H1 (cell line): ENCODE data around the gene ALG11. TPM values are rescaled to one million over a fixed set of nuclear protein-coding genes. Genes with fewer than 3 reads are reported as not detected.

Experiments used
- CTCF ChIA-PET: fragments of 300-600 bp; sonication (Branson Sonifier 250); formaldehyde crosslinking; loops from one replicate; lab custom pipeline; 2021; ENCODE audit not compliant: partially characterized antibody; lab: Charles Lee
- POLR2A ChIA-PET: fragments of 300-600 bp; sonication (Branson Sonifier 250); formaldehyde crosslinking; loops from one replicate; lab custom pipeline; 2021; ENCODE audit warnings: inconsistent platforms; ENCODE audit not compliant: partially characterized antibody; lab: Charles Lee
- DNase-seq, 2 experiments: peaks; one replicate each; pipeline versions ENCODE4 v3.0.0 to v3.0.0-alpha.2; 2010 to 2022; ENCODE audit warnings: low spot score in 2 of 2, low read depth in 1 of 2, mixed read lengths in 1 of 2
- FAIRE-seq: peaks from 2 replicates; lab custom pipeline; 2011; peaks lifted over from hg19 to GRCh38; lab: Jason Lieb, UNC
- H2AFZ ChIP-seq: 2 replicates; pipeline ENCODE4 v1.8.1; 2012; ENCODE audit warnings: low read length, inconsistent platforms
- H2AK5ac ChIP-seq: 2 replicates; pipeline ENCODE4 v1.6.1; 2013; ENCODE audit warnings: low read depth, low read length
- H2BK120ac ChIP-seq: replicated peaks from 2 replicates; pipeline ENCODE3; 2013; ENCODE audit warnings: low read depth, low read length, inconsistent platforms
- H2BK12ac ChIP-seq: 2 replicates; pipeline ENCODE4 v1.6.1; 2013; ENCODE audit warnings: low read depth, low read length
- H2BK15ac ChIP-seq: 2 replicates; pipeline ENCODE4 v1.6.1; 2013; ENCODE audit warnings: low read length
- H2BK20ac ChIP-seq: 2 replicates; pipeline ENCODE4 v1.6.1; 2013; ENCODE audit warnings: low read length
- H2BK5ac ChIP-seq: 2 replicates; pipeline ENCODE4 v1.6.1; 2013; ENCODE audit warnings: low read depth, low read length
- H3K14ac ChIP-seq: 2 replicates; pipeline ENCODE4 v1.6.1; 2013; ENCODE audit warnings: inconsistent platforms; ENCODE audit not compliant: insufficient read length
- H3K18ac ChIP-seq: 2 replicates; pipeline ENCODE4 v1.6.1; 2013; ENCODE audit warnings: low read length; ENCODE audit errors: extremely low read depth
- H3K23ac ChIP-seq: 2 replicates; pipeline ENCODE4 v1.6.1; 2013; ENCODE audit warnings: inconsistent platforms; ENCODE audit not compliant: insufficient read length
- H3K23me2 ChIP-seq: 2 replicates; pipeline ENCODE4 v1.6.1; 2013; ENCODE audit warnings: low read depth, low read length
- H3K27ac ChIP-seq: 2 replicates; pipeline ENCODE4 v1.6.1; 2011; ENCODE audit warnings: low read depth, low read length, inconsistent platforms
- H3K27me3 ChIP-seq, 4 experiments: replicated peaks in 1 of 4; 1 replicate in 1 of 4; 2 replicates in 3 of 4; pipeline versions ENCODE4 v1.6.1 to v1.8.1; 2011 to 2013; ENCODE audit warnings: low read length in 3 of 4, mild to moderate bottlenecking in 3 of 4, inconsistent platforms in 2 of 4, mixed read lengths in 2 of 4, moderate library complexity in 1 of 4; ENCODE audit not compliant: control insufficient read depth in 3 of 4, insufficient read depth in 3 of 4; ENCODE audit errors: extremely low read depth in 1 of 4
- H3K36me3 ChIP-seq, 4 experiments: 2 replicates each; pipeline versions ENCODE4 v1.6.1 to v1.8.1; 2011 to 2013; ENCODE audit warnings: mild to moderate bottlenecking in 4 of 4, low read length in 3 of 4, moderate library complexity in 2 of 4, control low read depth in 1 of 4, inconsistent platforms in 1 of 4; ENCODE audit not compliant: insufficient read depth in 4 of 4, control insufficient read depth in 2 of 4
- H3K4ac ChIP-seq: replicated peaks from 2 replicates; pipeline ENCODE3; 2013; ENCODE audit warnings: low read length, low read depth, mixed read lengths, inconsistent platforms; ENCODE audit not compliant: insufficient read length
- H3K4me1 ChIP-seq, 4 experiments: replicated peaks in 1 of 4; 1 replicate in 1 of 4; 2 replicates in 3 of 4; pipeline versions ENCODE4 v1.6.1 to v1.8.1; 2011 to 2013; ENCODE audit warnings: low read length in 3 of 4, inconsistent platforms in 2 of 4, mixed read lengths in 1 of 4; ENCODE audit not compliant: insufficient read depth in 4 of 4, control insufficient read depth in 3 of 4
- H3K4me2 ChIP-seq, 2 experiments: 2 replicates each; pipeline versions ENCODE4 v1.6.1 to v1.8.1; 2011 to 2013; ENCODE audit warnings: low read depth in 2 of 2, low read length in 2 of 2, control low read depth in 1 of 2, inconsistent platforms in 1 of 2, mild to moderate bottlenecking in 1 of 2; ENCODE audit not compliant: insufficient read depth in 1 of 2
- H3K4me3 ChIP-seq, 4 experiments: fragments of 200-600, 300-600 bp in 1 of 4; sonication (generic), shearing (Covaris generic), sonication (Bioruptor Twin) in 1 of 4; 2 replicates each; pipeline versions ENCODE4 v1.5.1 to v1.8.1; 2011 to 2016; ENCODE audit warnings: low read length in 4 of 4, low read depth in 3 of 4, control low read depth in 2 of 4, inconsistent platforms in 2 of 4, mild to moderate bottlenecking in 2 of 4, mixed read lengths in 1 of 4, moderate library complexity in 1 of 4; ENCODE audit not compliant: insufficient read depth in 2 of 4; ENCODE audit errors: extremely low read depth in 1 of 4
- H3K56ac ChIP-seq: replicated peaks from 2 replicates; pipeline ENCODE3; 2013; ENCODE audit warnings: low read depth, mild to moderate bottlenecking, mixed read lengths, low read length, inconsistent platforms; ENCODE audit not compliant: insufficient read length
- H3K79me1 ChIP-seq: 2 replicates; pipeline ENCODE4 v1.6.1; 2013; ENCODE audit warnings: low read depth, low read length, control low read depth
- H3K79me2 ChIP-seq, 2 experiments: 2 replicates each; pipeline versions ENCODE4 v1.6.1 to v1.8.1; 2012 to 2013; ENCODE audit warnings: low read length in 2 of 2, mild to moderate bottlenecking in 2 of 2, inconsistent platforms in 1 of 2; ENCODE audit not compliant: insufficient read depth in 2 of 2, control insufficient read depth in 1 of 2
- H3K9ac ChIP-seq, 4 experiments: replicated peaks in 1 of 4; 1 replicate in 1 of 4; 2 replicates in 3 of 4; pipeline versions ENCODE4 v1.6.1 to v1.8.1; 2011 to 2013; ENCODE audit warnings: low read depth in 3 of 4, low read length in 3 of 4, control low read depth in 2 of 4, mild to moderate bottlenecking in 2 of 4, moderate library complexity in 2 of 4, inconsistent platforms in 1 of 4; ENCODE audit errors: extremely low read depth in 1 of 4
- H3K9me3 ChIP-seq, 2 experiments: 2 replicates each; pipeline versions ENCODE4 v1.6.1 to v1.8.1; 2012 to 2013; ENCODE audit warnings: mild to moderate bottlenecking in 2 of 2, moderate library complexity in 2 of 2, control low read depth in 1 of 2, inconsistent platforms in 1 of 2, low read depth in 1 of 2, low read length in 1 of 2, mixed read lengths in 1 of 2; ENCODE audit not compliant: insufficient read depth in 2 of 2
- H4K20me1 ChIP-seq, 2 experiments: replicated peaks in 1 of 2; 2 replicates each; pipeline versions ENCODE3 to v1.8.1; 2011 to 2013; ENCODE audit warnings: inconsistent platforms in 2 of 2, low read length in 2 of 2, mild to moderate bottlenecking in 1 of 2; ENCODE audit not compliant: insufficient read depth in 2 of 2, control insufficient read depth in 1 of 2
- H4K5ac ChIP-seq: 2 replicates; pipeline ENCODE4 v1.6.1; 2013; ENCODE audit warnings: low read length, low read depth, mixed read lengths, inconsistent platforms; ENCODE audit not compliant: insufficient read length
- H4K8ac ChIP-seq: 2 replicates; pipeline ENCODE4 v1.8.0; 2013; ENCODE audit warnings: mild to moderate bottlenecking, moderate library complexity, low read length, inconsistent platforms; ENCODE audit not compliant: insufficient read depth; ENCODE audit errors: extremely low read depth
- H4K91ac ChIP-seq: replicated peaks from 2 replicates; pipeline ENCODE3; 2013; ENCODE audit warnings: low read length, mixed read lengths, inconsistent platforms; ENCODE audit not compliant: insufficient read length
- ASH2L ChIP-seq: fragments of 200-600, 300-600 bp; sonication (generic); IDR thresholded peaks from one replicate; pipeline ENCODE4 v1.7.1; 2017; ENCODE audit warnings: low read length
- ATF3 ChIP-seq: IDR thresholded peaks from 2 replicates; pipeline ENCODE4 v1.6.1; 2011; ENCODE audit warnings: low read depth, mild to moderate bottlenecking, low read length; ENCODE audit not compliant: insufficient read depth
- CTBP2 ChIP-seq: IDR thresholded peaks from 2 replicates; pipeline ENCODE4 v1.7.0; 2011; ENCODE audit warnings: borderline replicate concordance, mild to moderate bottlenecking, moderate library complexity, mixed read lengths, low read length; ENCODE audit not compliant: insufficient read depth, insufficient read length
- HDAC6 ChIP-seq: IDR thresholded peaks from one replicate; pipeline ENCODE4 v1.7.1; 2012; ENCODE audit warnings: low read depth, mild to moderate bottlenecking, inconsistent platforms, low read length, moderate library complexity
- NRF1 ChIP-seq: IDR thresholded peaks from 2 replicates; pipeline ENCODE4 v1.6.1; 2011; ENCODE audit warnings: mild to moderate bottlenecking, low read depth, low read length, improper control_type of control experiment
- POLR2A ChIP-seq, 2 experiments: IDR thresholded peaks; 1 replicate in 1 of 2; 2 replicates in 1 of 2; pipeline ENCODE4 v1.6.1; 2011; ENCODE audit warnings: low read depth in 2 of 2, low read length in 2 of 2, mild to moderate bottlenecking in 2 of 2; ENCODE audit errors: control extremely low read depth in 1 of 2
- RAD21 ChIP-seq, 2 experiments: IDR thresholded peaks in 1 of 2; conservative IDR thresholded peaks in 1 of 2; 2 replicates each; pipeline ENCODE4 v1.6.1; 2011; ENCODE audit warnings: low read depth in 2 of 2, low read length in 2 of 2, improper control_type of control experiment in 1 of 2, inconsistent platforms in 1 of 2, mild to moderate bottlenecking in 1 of 2, moderate library complexity in 1 of 2
- RBBP5 ChIP-seq: IDR thresholded peaks from 2 replicates; pipeline ENCODE4 v1.7.1; 2012; ENCODE audit warnings: low read depth, mild to moderate bottlenecking, inconsistent platforms, low read length, moderate library complexity, borderline replicate concordance
- SAP30 ChIP-seq: fragments of 300-600 bp; sonication (generic); IDR thresholded peaks from 2 replicates; pipeline ENCODE4 v1.7.1; 2012; ENCODE audit warnings: low read length, moderate library complexity, mild to moderate bottlenecking, inconsistent platforms; ENCODE audit not compliant: insufficient read depth, insufficient replicate concordance
- SIN3A ChIP-seq, 2 experiments: IDR thresholded peaks in 1 of 2; conservative IDR thresholded peaks in 1 of 2; 2 replicates each; pipeline ENCODE4 v1.6.1; 2011 to 2012; ENCODE audit warnings: low read length in 2 of 2, improper control_type of control experiment in 1 of 2, low read depth in 1 of 2, mild to moderate bottlenecking in 1 of 2
- WGBS, 2 experiments: shearing (Covaris generic) in 1 of 2; methylation state at CpG; one replicate each; pipeline versions ENCODE4 v1.1.6 to v1.1.7; 2013 to 2015; ENCODE audit warnings: low lambda C conversion rate in 2 of 2, mixed read lengths in 2 of 2, inconsistent platforms in 1 of 2, low coverage in 1 of 2, missing lambda C conversion rate in 1 of 2; ENCODE audit not compliant: insufficient replicate concordance in 2 of 2, insufficient coverage in 1 of 2, insufficient read length in 1 of 2; ENCODE audit errors: extremely low coverage in 1 of 2, missing lambda C conversion rate in 1 of 2; 5-methylcytosine and 5-hydroxymethylcytosine counted together
- polyA plus RNA-seq, 7 experiments: library from polyadenylated mRNA; depleted of rRNA in 3 of 7; stranded (reverse) in 5 of 7; unstranded in 2 of 7; fragments of >200 nt in 5 of 7; fragments of 200-250 nt in 2 of 7; gene quantifications; 1 replicate in 5 of 7; 2 replicates in 1 of 7; 4 replicates in 1 of 7; pipeline versions ENCODE4 v1.2.1 to v1.2.3, GENCODE V29; 2011 to 2013; ENCODE audit warnings: missing spikeins in 2 of 7, mixed read lengths in 2 of 7
- total RNA-seq: library from RNA; stranded (reverse); fragmentation: NEBNext Ultra II Directional; extraction: Animal tissue kit (Norgen Biotek cat#: 25700); gene quantifications from 2 replicates; pipeline ENCODE4 v1.2.1, GENCODE V29; 2021

Gene ALG11
- total and polyA plus RNA-seq, 2 of the 8 experiments (the other 6 are each of a cell fraction or from before 2014, with no cell fraction given), result 5.2 to 39.9 TPM

- no peak overlapping the region for H2BK20ac ChIP-seq
- CTCF ChIA-PET, result interaction anchor here (0.8 to 1.6 kb wide), 5 partner anchors 12 to 144 kb away, joined by 3 to 4 read pairs (median 3); no protein-coding TSS in a partner anchor
- no peak overlapping the region for H3K4me2 ChIP-seq
- H3K4me1 ChIP-seq, result no peaks in the 10 kb centered on the region
- no peak overlapping the region for H3K56ac ChIP-seq
- no peak overlapping the region for H3K9ac ChIP-seq
- H3K23me2 ChIP-seq, result no peaks in the 10 kb centered on the region
- H3K27me3 ChIP-seq, result no peaks in the 10 kb centered on the region
- H3K14ac ChIP-seq, result no peak overlapping the region
- no peak overlapping the region for H4K5ac ChIP-seq
- no peak overlapping the region for H2BK15ac ChIP-seq
- no peaks in the 10 kb centered on the region for H3K9me3 ChIP-seq
- no peak overlapping the region for H4K91ac ChIP-seq
- no peaks in the 10 kb centered on the region for H3K36me3 ChIP-seq
- no peak overlapping the region; the same call in 1 of the 2 replicates for H3K27ac ChIP-seq
- 90 to 100% methylated on average over 1 to 14 of the region's 15 CpGs for WGBS, 2 experiments
- H3K79me2 ChIP-seq, result no peaks in the 10 kb centered on the region
- FAIRE-seq, result no peak
- no peak overlapping the region for H2BK5ac ChIP-seq
- no peak overlapping the region for H3K23ac ChIP-seq
- POLR2A ChIA-PET, result interaction anchor here (1.2 kb wide), 2 partner anchors 10 to 11 kb away, joined by 3 read pairs; no protein-coding TSS in a partner anchor
- no peaks in the 10 kb centered on the region for H3K79me1 ChIP-seq
- no peak overlapping the region for H2AFZ ChIP-seq
- H2BK120ac ChIP-seq, result no peak overlapping the region
- H2AK5ac ChIP-seq, result no peak overlapping the region
- no peak overlapping the region for H2BK12ac ChIP-seq
- no peak for DNase-seq
- H4K20me1 ChIP-seq, result no peaks in the 10 kb centered on the region
- H4K8ac ChIP-seq, result peak overlapping the region; percentile 28; the same call in 1 of the 2 replicates
- no peak overlapping the region for H3K4me3 ChIP-seq
- H3K18ac ChIP-seq, result no peak overlapping the region
- no peak overlapping the region for H3K4ac ChIP-seq
- no peak for TF ChIP-seq HDAC6
- TF ChIP-seq RBBP5, result no peak
- no peak for TF ChIP-seq SAP30
- no peak for TF ChIP-seq POLR2A (IDR thresholded peaks at IDR 0.05; ENCODE audit: control extremely low read depth in 1 of 2, low read depth in 2 of 2, low read length in 2 of 2)
- TF ChIP-seq ATF3, result no peak
- TF ChIP-seq NRF1, result no peak
- TF ChIP-seq ASH2L, result no peak
- TF ChIP-seq CTBP2, result no peak
- no peak for TF ChIP-seq SIN3A (conservative IDR thresholded peaks at IDR 0.05 in 1 of 2, IDR thresholded peaks at IDR 0.05 in 1 of 2; ENCODE audit: low read depth in 1 of 2, low read length in 2 of 2)
- TF ChIP-seq RAD21 (IDR thresholded peaks at IDR 0.05 in 1 of 2, conservative IDR thresholded peaks at IDR 0.05 in 1 of 2; ENCODE audit: low read depth in 2 of 2, low read length in 2 of 2), result no peak
These were observed 40.4 kb upstream of the ALG11 start for GRCh38 chr13:51971520-51972426.
